Ovary (tissue), 3 donors: ENCODE measurements around the gene GCKR.

Experiments used
- EP300 ChIP-seq: sonication (generic); formaldehyde crosslinking; IDR thresholded peaks from one replicate; pipeline ENCODE4 v1.6.1; 2017; ENCODE audit warnings: antibody characterized with exemption
- POLR2A ChIP-seq: fragments of 450-650 bp; IDR thresholded peaks from one replicate; pipeline ENCODE4 v1.6.1; 2017; ENCODE audit warnings: antibody characterized with exemption, mild to moderate bottlenecking, moderate library complexity
- TF ChIP-seq, protein P1 (sequence below), 3 donors: fragments of 450-650 bp in 2 of 3; fragments of 200-600 bp in 1 of 3; IDR thresholded peaks; one replicate each; pipeline versions ENCODE4 v1.5.1 to v1.8.0; 2016 to 2022; ENCODE audit warnings: antibody characterized with exemption in 3 of 3, mild to moderate bottlenecking in 1 of 3
- donor health status: DM: no; HTN: no; CAD: no.

DNA sequence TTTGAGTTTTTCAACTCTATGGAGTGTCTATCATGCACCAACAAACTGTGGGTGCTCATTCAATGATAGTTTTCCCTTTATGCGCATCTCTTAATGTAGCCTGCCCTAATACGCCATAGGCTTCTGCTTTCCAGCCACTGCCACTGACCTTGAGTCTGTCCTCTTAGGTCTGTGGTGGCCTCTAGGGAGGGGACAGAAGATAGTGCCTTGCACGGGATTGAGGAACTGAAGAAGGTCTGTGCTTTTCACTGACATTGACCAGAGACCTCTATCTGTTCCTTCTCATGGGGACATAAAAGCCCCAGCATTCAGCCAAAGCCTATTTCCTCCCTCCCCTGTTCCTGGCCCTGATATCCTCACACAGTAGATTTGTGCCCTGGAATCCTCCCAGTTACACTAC lies 2.3 kb downstream of the GCKR start:
- TF ChIP-seq, protein P1, sequence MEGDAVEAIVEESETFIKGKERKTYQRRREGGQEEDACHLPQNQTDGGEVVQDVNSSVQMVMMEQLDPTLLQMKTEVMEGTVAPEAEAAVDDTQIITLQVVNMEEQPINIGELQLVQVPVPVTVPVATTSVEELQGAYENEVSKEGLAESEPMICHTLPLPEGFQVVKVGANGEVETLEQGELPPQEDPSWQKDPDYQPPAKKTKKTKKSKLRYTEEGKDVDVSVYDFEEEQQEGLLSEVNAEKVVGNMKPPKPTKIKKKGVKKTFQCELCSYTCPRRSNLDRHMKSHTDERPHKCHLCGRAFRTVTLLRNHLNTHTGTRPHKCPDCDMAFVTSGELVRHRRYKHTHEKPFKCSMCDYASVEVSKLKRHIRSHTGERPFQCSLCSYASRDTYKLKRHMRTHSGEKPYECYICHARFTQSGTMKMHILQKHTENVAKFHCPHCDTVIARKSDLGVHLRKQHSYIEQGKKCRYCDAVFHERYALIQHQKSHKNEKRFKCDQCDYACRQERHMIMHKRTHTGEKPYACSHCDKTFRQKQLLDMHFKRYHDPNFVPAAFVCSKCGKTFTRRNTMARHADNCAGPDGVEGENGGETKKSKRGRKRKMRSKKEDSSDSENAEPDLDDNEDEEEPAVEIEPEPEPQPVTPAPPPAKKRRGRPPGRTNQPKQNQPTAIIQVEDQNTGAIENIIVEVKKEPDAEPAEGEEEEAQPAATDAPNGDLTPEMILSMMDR (IDR thresholded peaks at IDR 0.05) = no peak
- no peak for TF ChIP-seq POLR2A
- no peak for TF ChIP-seq EP300
